HG02798 (cell line): ENCODE data around the gene SMIM10L2A.
A peak's percentile ranks its signal among the peaks of the same experiment; 100 is the strongest.
"Not testable (repeated sequence)": the region's sequence is repeated elsewhere in the genome, so short reads cannot be mapped to it uniquely, and the experiment has no call there.

ENCODE experiments used
- ATAC-seq: cut with Tn5 transposase; IDR thresholded peaks from one replicate; pipeline ENCODE4 v1.9.1; 2021; ENCODE audit warnings: mild to moderate bottlenecking; ENCODE audit not compliant: unreplicated experiment, poor library complexity

SMIM10L2A gene

DNA sequence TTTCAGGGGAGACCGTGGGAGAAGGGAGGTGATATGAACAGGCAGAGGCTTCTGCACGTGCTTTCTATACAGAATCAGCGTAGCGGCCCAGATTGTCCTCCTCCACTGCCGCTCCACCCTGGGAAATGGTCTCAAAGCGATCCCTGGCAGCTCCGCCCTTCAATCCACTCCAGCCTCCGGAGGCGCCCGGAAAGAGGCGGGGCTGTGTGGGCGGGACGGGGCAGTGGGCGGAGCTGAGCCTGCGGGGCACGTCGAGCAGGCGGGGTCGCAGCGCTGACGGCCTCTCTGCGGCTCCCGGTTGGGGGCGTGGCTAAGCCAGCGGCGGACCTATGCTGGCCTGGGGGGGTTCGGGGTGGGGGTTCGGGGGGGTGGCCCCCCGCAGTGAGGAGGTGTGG lies 210 bp upstream of the SMIM10L2A start:
- peak; percentile 94 for ATAC-seq

DNA sequence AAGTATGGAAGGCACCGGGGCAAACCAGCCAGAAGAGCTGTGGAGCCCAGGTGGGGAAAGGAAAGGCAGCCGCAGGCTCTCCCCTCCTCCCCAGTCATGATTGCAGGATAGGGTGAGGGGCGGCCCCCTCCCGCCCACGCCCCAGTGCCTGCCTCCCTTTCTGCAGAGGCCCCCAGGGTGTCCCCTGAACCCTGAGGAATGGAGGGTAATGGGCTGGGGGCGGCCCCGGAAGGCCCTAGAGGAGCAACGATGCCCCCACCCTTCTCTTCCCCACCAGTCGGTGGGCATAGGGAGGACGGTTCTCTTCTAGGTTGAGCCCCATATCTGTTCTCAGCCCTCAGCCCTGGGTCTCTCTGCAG lies 1.0 kb downstream of the SMIM10L2A start:
- ATAC-seq = not testable (repeated sequence)

DNA sequence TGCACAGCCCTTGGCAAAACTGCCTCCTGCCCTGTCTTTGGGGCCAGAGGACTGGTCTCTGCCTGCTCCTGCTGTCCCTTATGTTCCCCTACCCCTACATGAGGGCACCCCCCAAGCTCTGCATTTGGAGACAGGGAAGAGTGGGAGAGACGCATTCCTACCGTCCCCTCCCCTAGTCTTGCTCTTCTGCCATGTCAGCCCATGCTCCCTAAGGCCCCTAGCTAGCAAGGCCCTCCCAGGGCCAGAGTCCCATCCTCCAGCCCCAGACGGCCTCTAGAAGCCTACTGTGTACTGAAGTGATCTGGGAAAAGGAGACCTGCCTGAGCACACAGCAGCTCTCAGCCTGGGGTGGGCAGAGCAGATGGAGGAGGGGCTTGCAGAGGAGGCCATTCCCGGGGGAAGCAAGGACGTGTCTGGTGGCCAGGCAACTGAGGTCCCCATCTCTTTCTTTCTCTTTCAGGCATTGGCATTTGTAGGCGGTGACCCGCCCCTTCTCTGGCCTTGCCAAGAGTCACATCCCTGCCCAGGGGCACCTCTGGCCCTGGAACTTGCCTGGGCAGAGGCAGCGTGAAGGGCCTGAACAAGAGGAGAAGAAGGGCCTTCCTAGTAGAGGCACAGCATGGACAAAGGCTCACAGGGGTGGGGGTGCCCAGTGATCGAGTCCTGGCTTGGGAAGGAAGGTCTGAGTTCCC lies 1.6 kb downstream of the SMIM10L2A start:
- not testable (repeated sequence) for ATAC-seq

DNA sequence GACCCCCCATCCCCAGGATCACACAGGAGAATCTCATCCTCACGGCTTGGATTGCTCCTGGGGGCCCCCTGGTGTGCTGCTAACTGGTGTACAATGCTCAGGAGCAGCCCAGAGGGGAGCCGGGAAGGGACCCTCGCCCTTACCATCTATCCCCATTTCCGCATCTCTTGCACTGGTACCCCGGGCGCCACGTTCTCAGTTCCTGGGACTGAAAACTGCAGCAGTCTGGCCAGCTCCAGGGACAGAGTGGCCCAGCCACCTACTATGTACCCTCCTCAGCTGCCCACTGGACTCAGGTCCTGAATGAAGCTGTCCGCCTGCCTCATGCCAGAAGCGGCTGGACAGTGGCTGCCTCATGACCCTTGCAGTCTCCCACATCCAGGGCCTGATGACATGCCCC lies 2.7 kb downstream of the SMIM10L2A start:
- no peak for ATAC-seq

DNA sequence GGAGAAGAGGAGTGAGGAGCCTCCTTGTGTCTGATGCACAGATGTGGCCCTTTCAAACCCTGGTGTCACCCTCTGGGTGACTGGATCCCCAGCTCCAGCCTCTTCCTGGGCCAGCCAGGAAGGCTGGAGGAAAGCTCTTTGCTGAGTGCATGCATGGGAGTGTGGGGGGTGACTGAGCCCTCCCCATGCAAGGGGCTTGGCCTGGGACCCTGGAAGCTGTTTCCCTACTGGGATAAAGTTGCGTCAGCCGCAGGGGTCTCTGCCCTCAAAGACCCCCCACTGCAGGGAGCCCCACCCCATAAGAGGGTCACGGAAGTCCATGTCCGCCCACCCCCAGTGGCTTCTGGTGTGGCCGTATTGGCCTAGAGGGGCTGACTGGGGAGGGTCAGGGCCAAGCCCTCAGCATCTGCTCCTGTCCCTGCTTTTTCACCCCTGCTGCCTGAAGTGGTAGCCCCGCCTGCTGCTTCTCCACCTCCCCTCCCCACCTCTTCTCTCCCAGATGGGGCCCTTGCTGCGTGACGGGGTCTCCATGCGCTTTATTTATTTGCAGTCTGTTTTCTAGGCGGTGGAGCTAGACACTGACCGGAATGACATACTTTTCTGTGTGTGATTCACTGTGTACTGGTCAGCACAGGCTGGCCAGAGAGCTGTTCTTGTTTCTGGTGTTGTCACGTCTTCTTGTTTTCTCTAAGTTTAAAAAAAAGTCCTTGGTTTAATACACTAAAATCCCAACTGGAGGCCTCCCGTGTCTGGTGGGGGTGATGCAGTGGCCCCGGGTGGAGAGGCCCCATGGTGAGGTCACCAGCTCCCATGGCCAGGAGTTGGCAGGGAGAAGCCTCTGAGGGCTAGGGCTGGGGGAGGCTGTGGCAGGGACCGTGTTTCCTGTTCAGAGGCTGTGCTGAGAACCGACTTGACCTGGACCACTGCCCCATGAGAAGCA lies 3.6 kb downstream of the SMIM10L2A start:
- ATAC-seq = no peak

DNA sequence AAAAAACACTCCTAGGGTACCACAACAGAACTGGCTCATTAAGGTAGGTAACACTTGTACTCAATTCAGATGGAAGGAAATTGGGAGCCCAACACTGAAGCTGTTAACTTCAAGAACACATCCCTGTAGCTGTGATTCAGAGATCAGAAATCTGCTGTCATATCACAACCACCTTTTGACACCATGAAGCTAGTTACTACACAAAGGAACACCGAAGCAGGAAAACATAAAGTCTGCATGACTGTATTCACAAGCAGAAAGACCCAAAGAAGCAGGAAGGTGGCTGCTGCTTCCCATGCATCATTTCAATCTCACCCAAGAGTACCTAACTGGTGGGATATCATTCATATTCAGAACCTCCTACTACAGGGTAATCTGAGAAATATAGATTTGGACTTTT lies 7.7 kb downstream of the SMIM10L2A start:
- ATAC-seq = no peak

DNA sequence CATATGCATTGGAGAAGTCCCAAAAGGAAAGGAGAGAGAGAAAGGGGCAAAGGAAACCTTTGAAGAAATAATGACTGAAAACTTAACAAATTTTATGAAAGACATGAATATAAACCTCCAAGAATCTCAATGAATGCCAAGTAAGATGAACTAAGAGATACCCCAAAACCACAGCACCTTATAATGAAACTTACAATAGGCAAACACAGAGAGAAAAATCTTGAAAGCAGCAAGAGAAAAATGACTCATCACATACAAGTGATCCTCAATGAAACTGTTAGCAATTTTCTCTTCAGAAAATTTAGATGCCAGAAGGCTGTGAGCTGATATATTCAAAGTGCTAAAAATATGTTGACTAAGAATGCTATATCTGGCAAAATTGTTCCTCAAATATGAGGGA lies 10.1 kb downstream of the SMIM10L2A start:
- no peak for ATAC-seq

DNA sequence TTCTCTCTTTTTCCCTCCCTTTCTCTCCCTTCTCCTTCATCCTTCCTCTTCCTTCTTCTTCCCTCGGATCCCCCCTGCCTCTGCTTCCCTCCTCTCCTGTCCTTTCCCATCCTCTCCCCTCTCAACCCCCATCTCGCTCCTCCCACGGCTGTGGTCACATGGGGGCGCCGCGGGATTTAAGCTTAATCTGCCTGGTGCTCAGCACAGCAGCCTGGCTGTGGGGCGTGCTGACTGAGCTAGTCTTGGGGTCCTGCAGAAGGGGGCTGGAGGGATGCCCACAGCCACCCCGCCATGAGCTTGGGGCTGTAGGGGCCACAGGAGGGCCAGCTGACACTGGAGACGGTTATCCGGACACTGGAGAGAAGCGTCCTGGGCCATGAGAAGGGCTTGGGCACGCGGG lies 10.7 kb downstream of the SMIM10L2A start:
- no peak for ATAC-seq

DNA sequence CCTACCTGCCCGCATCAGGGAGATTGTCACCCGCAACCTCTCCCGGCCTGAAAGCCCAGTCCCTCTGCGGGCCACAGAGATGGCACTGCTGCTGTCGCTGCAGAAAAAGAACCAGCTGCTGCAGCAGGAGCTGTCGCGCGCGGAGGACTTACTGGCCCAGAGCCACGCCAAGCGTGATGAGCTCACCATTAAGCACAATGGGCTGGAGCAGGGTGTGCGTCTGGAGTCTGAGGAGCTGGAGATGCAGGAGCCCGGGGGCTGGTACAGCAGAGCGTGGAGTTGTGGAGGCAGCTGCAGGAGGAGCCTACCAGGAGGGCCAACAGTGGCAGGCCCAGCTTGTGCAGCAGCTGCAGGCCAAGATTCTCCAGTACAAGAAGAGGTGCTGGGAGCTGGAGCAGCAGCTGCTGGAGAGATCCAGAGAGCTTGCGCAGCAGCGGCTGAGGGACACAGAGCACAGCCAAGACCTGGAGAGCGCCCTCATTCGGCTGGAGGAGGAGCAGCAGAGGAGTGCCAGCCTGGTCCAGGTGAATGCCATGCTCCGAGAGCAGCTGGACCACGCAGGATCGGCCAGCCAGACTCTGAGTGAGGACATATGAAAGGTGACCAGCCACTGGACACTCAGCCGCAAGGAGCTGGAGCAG lies 11.3 kb downstream of the SMIM10L2A start:
- ATAC-seq = no peak

DNA sequence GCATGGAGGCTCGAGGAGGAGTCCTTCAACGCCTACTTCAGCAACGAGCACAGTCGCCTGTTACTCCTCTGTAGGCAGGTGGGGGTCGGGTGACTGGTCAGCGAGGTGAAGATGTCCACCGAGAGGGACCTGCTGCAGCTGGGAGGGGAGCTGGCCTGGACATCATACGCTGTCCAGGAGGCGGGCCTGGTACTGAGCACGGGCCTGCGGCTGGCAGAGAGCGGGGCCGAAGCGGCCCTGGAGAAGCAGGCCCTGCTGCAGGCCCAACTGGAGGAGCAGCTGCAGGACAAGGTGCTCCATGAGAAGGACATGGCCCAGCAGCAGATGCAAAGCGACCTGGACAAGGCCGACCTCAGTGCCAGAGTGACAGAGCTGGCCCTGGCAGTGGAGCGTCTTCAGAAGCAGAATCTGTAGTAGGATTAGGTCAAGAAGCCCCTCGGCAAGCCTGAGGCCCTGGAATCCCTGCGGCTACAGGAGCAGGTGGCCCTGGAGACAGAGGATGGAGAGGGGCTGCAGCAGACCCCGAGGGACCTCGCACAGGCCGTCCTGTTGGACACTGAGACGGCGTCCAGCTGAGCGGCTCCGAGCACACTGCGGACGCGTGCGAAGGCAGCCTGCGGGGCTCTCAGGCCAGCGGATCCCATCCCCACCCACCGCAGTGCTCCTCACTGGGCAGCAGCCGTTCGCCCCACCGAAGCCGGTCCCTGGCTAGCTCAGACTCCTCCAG lies 11.9 kb downstream of the SMIM10L2A start:
- ATAC-seq = no peak

DNA sequence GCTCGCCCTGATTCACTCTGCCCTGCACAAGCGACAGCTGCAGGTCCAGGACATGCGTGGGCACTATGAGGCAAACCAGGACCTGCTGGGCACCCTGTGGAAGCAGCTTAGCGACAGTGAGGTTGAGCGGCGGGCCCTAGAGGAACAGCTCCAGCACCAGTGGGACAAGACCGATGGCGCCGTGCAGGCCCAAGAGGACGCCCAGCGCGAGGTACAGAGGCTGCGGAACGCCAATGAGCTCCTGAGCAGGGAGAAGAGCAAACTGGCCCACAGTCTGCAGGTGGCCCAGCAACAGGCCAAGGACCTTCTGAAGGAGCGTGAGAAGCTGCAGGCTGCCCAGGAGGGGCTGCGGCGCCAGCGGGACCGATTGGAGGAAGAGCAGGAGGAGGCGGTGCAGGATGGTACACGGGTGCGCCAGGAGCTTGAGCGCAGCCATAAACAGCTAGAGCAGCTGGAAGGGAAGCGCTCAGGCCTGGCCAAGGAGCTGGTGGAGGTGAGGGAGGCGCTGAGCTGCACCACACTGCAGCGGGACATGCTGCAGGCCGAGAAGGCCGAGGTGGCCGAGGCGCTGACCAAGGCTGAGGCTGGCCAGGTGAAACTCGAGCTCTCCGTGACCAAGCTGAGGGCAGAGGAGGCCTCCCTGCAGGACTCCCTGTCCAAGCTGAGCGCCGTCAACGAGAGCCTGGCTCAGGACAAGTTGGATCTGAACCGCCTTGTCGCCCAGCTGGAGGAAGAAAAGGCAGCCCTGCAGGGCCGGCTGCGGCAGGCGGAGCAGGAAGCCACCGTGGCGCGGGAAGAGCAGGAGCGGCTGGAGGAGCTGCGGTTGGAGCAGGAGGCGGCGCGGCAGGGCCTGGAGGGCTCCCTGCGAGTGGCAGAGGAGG lies 12.8 kb downstream of the SMIM10L2A start:
- ATAC-seq = no peak

DNA sequence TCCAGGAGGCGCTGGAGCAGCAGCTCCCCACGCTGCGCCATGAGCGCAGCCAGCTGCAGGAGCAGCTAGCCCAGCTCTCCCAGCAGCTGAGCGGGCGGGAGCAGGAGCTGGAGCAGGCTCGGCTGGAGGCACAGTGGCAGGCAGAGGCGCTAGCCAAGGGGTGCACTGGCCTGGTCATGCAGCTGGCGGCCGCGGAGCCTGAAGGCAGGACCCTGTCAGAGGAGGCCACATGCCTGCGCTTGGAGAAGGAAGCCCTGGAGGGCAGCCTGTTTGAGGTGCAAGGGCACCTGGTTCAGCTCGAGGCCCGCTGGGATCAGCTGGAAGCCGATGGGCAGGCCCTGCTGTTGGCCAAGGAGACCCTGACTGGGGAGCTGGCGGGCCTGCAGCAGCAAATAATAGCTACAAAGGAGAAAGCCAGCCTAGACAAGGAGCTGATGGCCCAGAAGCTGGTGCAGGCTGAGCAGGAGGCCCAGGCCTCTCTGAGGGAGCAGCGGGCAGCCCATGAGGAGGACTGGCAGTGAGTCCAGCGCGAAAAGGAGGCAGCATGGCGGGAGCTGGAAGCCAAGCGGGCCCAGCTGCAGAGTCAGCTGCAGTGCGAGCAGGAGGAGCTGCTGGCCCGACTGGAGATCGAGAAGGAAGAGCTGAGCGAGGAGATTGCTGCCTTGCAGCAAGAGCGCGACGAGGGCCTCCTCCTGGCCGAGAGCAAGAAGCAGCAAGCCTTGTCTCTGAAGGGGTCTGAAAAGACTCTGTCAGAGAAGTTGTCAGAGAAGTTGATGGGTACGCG lies 13.6 kb downstream of the SMIM10L2A start:
- ATAC-seq = no peak

DNA sequence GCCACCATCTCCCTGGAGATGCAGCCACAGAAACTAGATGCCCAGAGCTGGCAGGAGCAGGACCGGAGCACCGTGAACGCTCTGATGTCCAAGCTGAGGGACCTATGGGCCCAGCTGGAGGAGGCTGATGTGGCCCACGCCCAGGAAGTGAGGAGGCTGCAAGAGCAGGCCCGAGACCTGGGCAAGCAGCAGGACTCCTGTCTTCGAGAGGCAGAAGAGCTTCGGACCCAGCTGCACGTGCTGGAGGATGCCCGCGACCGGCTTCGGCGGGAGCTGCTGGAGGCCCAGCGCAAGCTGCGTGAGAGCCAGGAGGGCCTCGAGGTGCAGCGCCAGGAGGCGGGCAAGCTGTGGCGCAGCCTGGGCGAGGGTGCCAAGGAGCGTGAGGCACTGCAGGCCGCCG lies 14.2 kb downstream of the SMIM10L2A start:
- ATAC-seq = no peak

DNA sequence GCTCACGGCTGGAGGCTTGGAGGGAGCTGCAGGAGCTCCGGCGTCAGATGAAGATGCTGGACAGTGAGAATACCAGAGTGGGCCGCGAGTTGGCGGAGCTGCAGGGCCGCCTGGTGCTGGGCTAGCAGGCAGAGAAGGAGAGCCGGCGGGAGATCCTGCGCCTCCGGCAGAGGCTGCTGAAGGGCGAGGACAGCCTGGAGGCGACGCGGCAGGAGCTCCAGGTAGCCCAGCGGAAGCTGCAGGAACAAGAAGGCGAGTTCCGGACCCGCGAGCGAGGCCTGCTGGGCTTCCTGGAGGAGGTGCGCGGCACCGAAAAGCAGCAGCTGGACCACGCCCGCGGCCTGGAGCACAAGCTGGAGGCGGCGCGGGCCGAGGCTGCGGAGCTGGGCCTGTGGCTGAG lies 14.7 kb downstream of the SMIM10L2A start:
- no peak for ATAC-seq

DNA sequence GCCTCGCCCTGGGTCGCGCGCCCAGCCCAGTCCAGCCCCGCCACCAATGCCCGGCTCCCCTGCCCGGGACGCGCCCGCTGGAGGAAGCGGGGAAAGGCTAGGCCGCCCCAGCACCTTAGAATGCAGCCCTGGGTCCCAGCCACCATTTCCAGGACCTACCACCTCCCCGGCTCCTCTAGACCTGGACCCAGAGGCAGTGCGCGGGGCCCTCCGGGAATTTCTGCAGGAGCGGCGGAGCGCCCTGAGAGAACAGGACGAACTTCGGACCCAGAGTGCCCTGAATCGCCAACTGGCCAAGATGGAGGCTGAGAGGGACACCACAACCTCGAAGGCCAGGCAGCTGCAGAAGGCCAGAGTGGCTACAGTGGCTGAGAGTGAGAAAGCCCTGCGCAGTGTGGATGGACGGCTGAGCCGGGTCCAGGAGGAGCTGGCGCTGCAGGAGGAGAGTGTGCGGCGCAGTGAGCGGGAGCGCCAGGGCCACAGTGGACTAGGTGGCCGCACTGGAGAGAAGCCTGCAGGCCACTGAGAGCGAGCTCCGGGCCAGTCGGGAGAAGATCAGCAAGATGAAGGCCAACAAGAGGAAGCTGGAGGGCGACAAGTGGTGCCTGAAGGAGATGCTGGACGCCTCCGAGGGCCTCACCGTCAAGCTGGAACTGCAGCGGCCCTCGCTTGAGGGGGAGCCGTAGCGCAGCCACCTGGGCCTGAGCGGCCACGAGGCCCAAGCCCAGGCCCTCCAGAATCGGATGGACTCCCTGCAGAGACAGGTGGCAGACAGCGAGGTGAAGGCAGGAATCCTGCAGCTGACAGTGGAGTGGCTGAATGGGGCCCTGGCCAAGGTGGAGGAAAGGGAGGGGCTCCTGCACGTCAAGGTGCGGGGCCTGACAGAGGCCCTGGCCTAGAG lies 15.5 kb downstream of the SMIM10L2A start:
- ATAC-seq = no peak

DNA sequence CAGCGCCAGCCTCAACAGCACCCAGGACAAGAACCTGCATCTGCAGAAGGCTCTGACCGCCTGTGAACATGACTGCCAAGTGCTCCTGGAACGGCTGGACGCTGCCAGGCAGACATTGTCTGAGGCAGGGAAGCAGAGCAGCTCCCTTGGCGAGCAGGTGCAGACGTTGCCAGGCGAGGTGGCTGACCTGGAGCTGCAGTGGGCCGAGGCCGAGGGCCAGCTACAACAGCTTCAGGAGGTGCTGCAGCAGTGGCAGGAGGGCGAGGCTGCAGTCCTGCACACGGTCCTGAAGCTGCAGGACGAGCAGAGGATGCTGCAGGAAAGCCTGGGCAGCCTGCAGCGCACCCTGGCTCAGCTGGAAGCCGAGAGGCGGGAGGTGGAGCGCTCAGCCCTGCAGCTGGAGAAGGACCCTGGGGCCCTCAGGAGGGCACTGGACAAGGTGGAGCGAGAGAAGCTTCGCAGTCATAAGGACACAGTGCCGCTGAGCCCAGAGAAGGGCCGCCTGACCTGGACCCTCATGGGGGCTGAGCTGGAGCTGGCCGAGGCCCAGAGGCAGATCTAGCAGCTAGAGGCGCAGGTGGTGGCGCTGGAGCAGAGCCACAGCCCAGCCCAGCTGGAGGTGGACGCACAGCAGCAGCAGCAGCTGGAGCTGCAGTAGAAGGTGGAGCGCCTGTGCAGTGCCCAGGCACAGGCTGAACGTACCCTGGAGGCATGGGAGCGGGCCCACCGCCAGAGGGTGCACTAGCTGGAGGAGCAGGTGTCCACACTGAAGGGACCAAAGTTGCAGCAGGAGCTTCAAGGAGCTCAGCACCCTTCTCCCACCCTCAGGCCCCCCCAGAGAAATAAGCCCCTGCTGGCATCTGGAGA lies 16.4 kb downstream of the SMIM10L2A start:
- no peak for ATAC-seq

DNA sequence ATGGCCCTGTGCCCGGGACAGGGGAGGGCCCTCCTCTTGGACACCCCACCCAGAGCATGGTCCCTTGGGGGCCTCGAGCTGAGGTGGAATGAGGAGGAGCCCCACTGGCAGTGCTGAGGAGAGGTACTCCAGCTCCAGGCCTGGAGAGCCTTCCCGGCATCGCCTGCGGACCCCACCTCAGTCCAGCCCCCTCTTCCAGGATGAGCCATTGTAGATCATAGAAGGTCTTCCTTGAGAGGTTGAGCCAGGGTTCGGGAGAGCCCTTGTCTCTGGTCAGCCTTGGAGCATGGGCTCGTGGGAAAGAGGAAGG lies 16.9 kb downstream of the SMIM10L2A start:
- ATAC-seq = no peak
